Hepatocyte (in vitro differentiated cells): ENCODE results near the gene DCP2. TPM values are rescaled to one million over a fixed set of nuclear protein-coding genes. Genes with fewer than 3 reads are reported as not detected.

ENCODE experiments used
- DNase-seq: peaks from one replicate; pipeline ENCODE4 v3.0.0-alpha.2; 2016; ENCODE audit warnings: low spot score
- H2AFZ ChIP-seq: fragments of 200-600 bp; sonication (generic); 2 replicates; pipeline ENCODE4 v1.6.0; 2016; ENCODE audit warnings: antibody characterized with exemption, mild to moderate bottlenecking
- H3K27ac ChIP-seq: fragments of 200-600 bp; sonication (generic); 2 replicates; pipeline ENCODE4 v1.5.1; 2016; ENCODE audit warnings: mild to moderate bottlenecking
- H3K27me3 ChIP-seq: fragments of 200-600 bp; sonication (generic); 2 replicates; pipeline ENCODE4 v1.6.1; 2016
- H3K36me3 ChIP-seq: fragments of 200-600 bp; sonication (generic); replicated peaks from 2 replicates; pipeline ENCODE4 v1.5.1; 2016; ENCODE audit warnings: low read depth; ENCODE audit not compliant: insufficient read depth
- H3K4me1 ChIP-seq: fragments of 200-600 bp; sonication (generic); 2 replicates; pipeline ENCODE4 v1.5.1; 2016; ENCODE audit warnings: mild to moderate bottlenecking, moderate library complexity; ENCODE audit not compliant: insufficient read depth
- H3K4me2 ChIP-seq: fragments of 200-600 bp; sonication (generic); 2 replicates; pipeline ENCODE4 v1.6.0; 2016
- H3K4me3 ChIP-seq: fragments of 200-600 bp; sonication (generic); 2 replicates; pipeline ENCODE4 v1.5.1; 2016; ENCODE audit warnings: mild to moderate bottlenecking
- H3K79me2 ChIP-seq: fragments of 200-600 bp; sonication (generic); 2 replicates; pipeline ENCODE4 v1.6.0; 2017; ENCODE audit warnings: mild to moderate bottlenecking
- H3K9me2 ChIP-seq: fragments of 200-600 bp; sonication (generic); replicated peaks from 2 replicates; pipeline ENCODE4 v1.6.0; 2017; ENCODE audit warnings: mild to moderate bottlenecking; ENCODE audit not compliant: insufficient read depth
- H3K9me3 ChIP-seq: fragments of 200-600 bp; sonication (generic); 2 replicates; pipeline ENCODE4 v1.5.1; 2016; ENCODE audit warnings: low read depth, mild to moderate bottlenecking
- H4K20me1 ChIP-seq: fragments of 200-600 bp; sonication (generic); 2 replicates; pipeline ENCODE4 v1.6.0; 2016; ENCODE audit warnings: mild to moderate bottlenecking; ENCODE audit not compliant: insufficient read depth, poor library complexity, severe bottlenecking
- CTCF ChIP-seq: fragments of 200-600 bp; sonication (generic); IDR thresholded peaks from 2 replicates; pipeline ENCODE4 v1.5.1; 2016; ENCODE audit warnings: antibody characterized with exemption, mild to moderate bottlenecking; ENCODE audit not compliant: poor library complexity
- EZH2 ChIP-seq: fragments of 200-600 bp; sonication (generic); IDR thresholded peaks from 2 replicates; pipeline ENCODE4 v1.6.1; 2016; ENCODE audit warnings: antibody characterized with exemption, mild to moderate bottlenecking, borderline replicate concordance
- EZH2phosphoT487 ChIP-seq: fragments of 200-600 bp; sonication (generic); IDR thresholded peaks from one replicate; pipeline ENCODE4 v1.6.1; 2018; ENCODE audit warnings: antibody characterized with exemption, mild to moderate bottlenecking, low read depth, moderate library complexity; ENCODE audit not compliant: unreplicated experiment, severe bottlenecking
- WGBS: methylation state at CpG from one replicate; pipeline ENCODE4 v1.1.6; 2016; ENCODE audit warnings: low lambda C conversion rate; ENCODE audit errors: missing lambda C conversion rate; 5-methylcytosine and 5-hydroxymethylcytosine counted together
- polyA plus RNA-seq: library from polyadenylated mRNA; unstranded; fragments of >200 nt; fragmentation: Nextera tagmentation; extraction: Ambion mirVana; gene quantifications from 2 replicates; pipeline ENCODE4 v1.2.1, GENCODE V29; 2016
- total RNA-seq: library from RNA; depleted of rRNA; stranded (reverse); fragments of >200 nt; gene quantifications from 2 replicates; pipeline ENCODE4 v1.2.3, GENCODE V29; 2014

Gene DCP2
- total and polyA plus RNA-seq, 2 experiments from 2014 or later: 8.8 to 41.9 TPM

- Histone ChIP-seq H3K27ac (no peak overlapping the region), H3K27me3 (no peaks in the 10 kb centered on the region), H3K9me2 (no peaks in the 10 kb centered on the region), H3K4me1 (peaks cover 8% of the 10 kb centered on the region), H2AFZ (no peak overlapping the region), H3K79me2 (no peaks in the 10 kb centered on the region), H3K4me2 (no peak overlapping the region), H3K4me3 (no peak overlapping the region), H3K36me3 (no peaks in the 10 kb centered on the region), H3K9me3 (no peaks in the 10 kb centered on the region), H4K20me1 (no peaks in the 10 kb centered on the region)
- WGBS: 71% methylated on average over 9 of the region's 9 CpGs
- TF ChIP-seq EZH2 (no peak), CTCF (no peak), EZH2phosphoT487 (no peak)
- no peak for DNase-seq
Observed at GRCh38 chr5:113050721-113051382, 74.3 kb downstream of the DCP2 start.

- no peak overlapping the region for H3K27ac ChIP-seq
- H3K9me3 ChIP-seq: no peaks in the 10 kb centered on the region
Observed at GRCh38 chr5:113052041-113052795, 75.6 kb downstream of the DCP2 start.

GRCh38 chr5:113053511-113053995 is 77.0 kb downstream of the DCP2 start:
- H3K9me3 ChIP-seq: no peaks in the 10 kb centered on the region
- H3K9me2 ChIP-seq: no peaks in the 10 kb centered on the region
- no peaks in the 10 kb centered on the region for H3K36me3 ChIP-seq
- peak; percentile 64 for DNase-seq
- no peak overlapping the region for H3K4me3 ChIP-seq
- H3K4me1 ChIP-seq: no peaks in the 10 kb centered on the region
- H2AFZ ChIP-seq: no peak overlapping the region
- H4K20me1 ChIP-seq: no peaks in the 10 kb centered on the region
- 71% methylated on average over 9 of the region's 9 CpGs for WGBS
- H3K4me2 ChIP-seq: no peak overlapping the region
- no peaks in the 10 kb centered on the region for H3K79me2 ChIP-seq
- H3K27ac ChIP-seq: no peak overlapping the region
- no peaks in the 10 kb centered on the region for H3K27me3 ChIP-seq
- TF ChIP-seq EZH2 (no peak), CTCF (no peak), EZH2phosphoT487 (no peak)

More at GRCh38 chr5:113052041-113052795, 75.6 kb downstream of the DCP2 start:
- WGBS: 89% methylated on average over 10 of the region's 10 CpGs
- H3K79me2 ChIP-seq: no peaks in the 10 kb centered on the region
- no peaks in the 10 kb centered on the region for H4K20me1 ChIP-seq
- DNase-seq: no peak
- no peaks in the 10 kb centered on the region for H3K9me2 ChIP-seq
- no peak overlapping the region for H3K4me2 ChIP-seq
- H2AFZ ChIP-seq: no peak overlapping the region
- H3K4me3 ChIP-seq: no peak overlapping the region
- TF ChIP-seq EZH2: no peak
- TF ChIP-seq EZH2phosphoT487: no peak
- TF ChIP-seq CTCF: no peak
- H3K36me3 ChIP-seq: no peaks in the 10 kb centered on the region
- H3K27me3 ChIP-seq: no peaks in the 10 kb centered on the region
- peaks cover 4% of the 10 kb centered on the region for H3K4me1 ChIP-seq
